ENCODE data around the gene MORN3.
"Not testable (repeated sequence)": the region's sequence is repeated elsewhere in the genome, so short reads cannot be mapped to it uniquely, and the experiment has no call there.

The MORN3 gene

DNA sequence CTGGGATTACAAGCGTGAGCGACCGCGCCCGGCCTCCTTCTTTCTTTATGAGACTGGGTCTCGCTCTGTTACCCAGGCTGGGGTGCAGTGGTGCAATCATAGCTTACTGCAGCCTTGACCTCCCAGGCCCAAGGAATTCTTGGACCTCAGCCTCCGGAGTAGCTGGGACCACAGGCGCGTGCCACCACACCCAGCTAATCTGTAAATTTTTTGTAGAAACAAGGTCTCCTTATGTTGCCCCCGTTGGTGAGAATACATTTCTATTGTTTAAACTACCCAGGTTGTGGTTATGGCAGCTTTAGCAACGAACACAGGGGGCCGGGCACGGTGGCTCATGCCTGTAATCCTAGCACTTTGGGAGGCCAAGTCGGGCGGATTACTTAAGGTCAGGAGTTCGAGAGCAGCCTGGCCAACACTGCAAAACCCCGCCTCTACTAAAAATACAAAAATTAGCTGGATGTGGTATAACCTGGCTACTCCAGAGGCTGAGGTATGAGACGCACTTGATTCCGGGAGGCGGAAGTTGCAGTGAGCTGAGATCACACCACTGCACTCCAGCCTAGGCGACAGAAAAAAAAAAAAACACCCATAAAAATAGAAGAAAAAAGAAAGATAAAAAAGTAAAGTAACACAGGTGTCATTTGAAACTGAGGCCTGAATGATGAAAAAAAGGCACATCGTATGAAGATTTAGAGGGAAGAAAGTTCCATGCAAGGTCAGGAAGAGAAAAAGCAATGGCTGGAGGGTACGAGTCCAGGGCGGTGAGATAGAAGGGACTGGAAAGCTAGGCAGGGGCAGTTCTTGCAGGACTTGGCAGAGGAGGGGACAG lies 42.1 kb upstream of the MORN3 start:
- ATAC-seq = no peak
- TF ChIP-seq ISL1 (CRISPR knock-in tag; IDR thresholded peaks at IDR 0.05) = no peak
- TF ChIP-seq, protein P1, sequence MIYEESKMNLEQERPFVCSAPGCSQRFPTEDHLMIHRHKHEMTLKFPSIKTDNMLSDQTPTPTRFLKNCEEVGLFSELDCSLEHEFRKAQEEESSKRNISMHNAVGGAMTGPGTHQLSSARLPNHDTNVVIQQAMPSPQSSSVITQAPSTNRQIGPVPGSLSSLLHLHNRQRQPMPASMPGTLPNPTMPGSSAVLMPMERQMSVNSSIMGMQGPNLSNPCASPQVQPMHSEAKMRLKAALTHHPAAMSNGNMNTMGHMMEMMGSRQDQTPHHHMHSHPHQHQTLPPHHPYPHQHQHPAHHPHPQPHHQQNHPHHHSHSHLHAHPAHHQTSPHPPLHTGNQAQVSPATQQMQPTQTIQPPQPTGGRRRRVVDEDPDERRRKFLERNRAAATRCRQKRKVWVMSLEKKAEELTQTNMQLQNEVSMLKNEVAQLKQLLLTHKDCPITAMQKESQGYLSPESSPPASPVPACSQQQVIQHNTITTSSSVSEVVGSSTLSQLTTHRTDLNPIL (CRISPR knock-in tag; IDR thresholded peaks at IDR 0.05; ENCODE audit: low read depth) = no peak
- TF ChIP-seq GLIS3 (CRISPR knock-in tag; IDR thresholded peaks at IDR 0.05) = no peak
- TF ChIP-seq ZFP30 (CRISPR knock-in tag; IDR thresholded peaks at IDR 0.05) = no peak
- TF ChIP-seq TOX (CRISPR knock-in tag; IDR thresholded peaks at IDR 0.05; ENCODE audit: borderline replicate concordance) = no peak
- TF ChIP-seq PPARA (CRISPR knock-in tag; IDR thresholded peaks at IDR 0.05; ENCODE audit: borderline replicate concordance) = no peak
- TF ChIP-seq ZC3H10 (CRISPR knock-in tag; IDR thresholded peaks at IDR 0.05) = no peak

DNA sequence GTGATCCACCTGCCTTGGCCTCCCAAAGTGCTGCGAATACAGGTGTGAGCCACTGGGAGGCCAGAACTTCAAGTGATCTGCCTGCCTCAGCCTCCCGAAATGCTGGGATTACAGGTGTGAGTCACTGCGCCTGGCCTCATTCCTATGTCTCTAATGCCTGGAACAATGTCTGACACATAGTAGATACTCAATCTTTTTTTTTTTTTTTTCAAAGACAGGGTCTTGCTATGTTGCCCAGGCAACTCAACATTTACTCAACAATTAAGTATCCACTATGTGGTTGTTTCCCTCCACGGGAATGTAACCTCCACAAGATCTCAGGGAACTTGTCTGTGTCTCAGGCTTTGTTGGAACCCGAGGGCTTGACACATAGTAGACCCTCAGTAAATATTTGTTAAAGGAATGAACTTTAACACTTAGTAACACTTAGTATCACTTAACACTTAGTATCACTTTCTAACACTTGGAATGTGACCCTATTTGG lies 40.1 kb upstream of the MORN3 start:
- no peak for TF ChIP-seq RARB (CRISPR knock-in tag; IDR thresholded peaks at IDR 0.05)
- no peak for TF ChIP-seq ISL1 (CRISPR knock-in tag; IDR thresholded peaks at IDR 0.05)
- TF ChIP-seq ZFP30 (CRISPR knock-in tag; IDR thresholded peaks at IDR 0.05) = no peak
- TF ChIP-seq ZNF70 (CRISPR knock-in tag; IDR thresholded peaks at IDR 0.05) = no peak
- no peak for ATAC-seq

DNA sequence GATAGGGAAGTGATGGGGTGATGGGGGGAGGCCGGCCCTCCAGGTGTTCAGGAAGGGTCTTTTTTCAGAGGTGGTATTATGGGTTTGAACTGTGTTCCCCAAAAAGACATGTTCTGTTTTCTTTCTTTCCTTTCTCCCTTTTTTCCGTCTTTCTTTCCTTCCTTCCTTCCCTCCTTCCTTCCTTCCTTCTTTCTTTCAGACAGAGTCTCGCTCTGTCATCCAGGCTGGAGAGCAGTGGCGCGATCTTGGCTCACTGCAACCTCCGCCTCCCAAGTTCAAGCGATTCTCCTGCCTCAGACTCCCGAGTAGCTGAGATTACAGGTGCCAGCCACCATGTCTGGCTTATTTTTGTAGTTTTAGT lies 39.6 kb upstream of the MORN3 start:
- ATAC-seq = not testable (repeated sequence)

DNA sequence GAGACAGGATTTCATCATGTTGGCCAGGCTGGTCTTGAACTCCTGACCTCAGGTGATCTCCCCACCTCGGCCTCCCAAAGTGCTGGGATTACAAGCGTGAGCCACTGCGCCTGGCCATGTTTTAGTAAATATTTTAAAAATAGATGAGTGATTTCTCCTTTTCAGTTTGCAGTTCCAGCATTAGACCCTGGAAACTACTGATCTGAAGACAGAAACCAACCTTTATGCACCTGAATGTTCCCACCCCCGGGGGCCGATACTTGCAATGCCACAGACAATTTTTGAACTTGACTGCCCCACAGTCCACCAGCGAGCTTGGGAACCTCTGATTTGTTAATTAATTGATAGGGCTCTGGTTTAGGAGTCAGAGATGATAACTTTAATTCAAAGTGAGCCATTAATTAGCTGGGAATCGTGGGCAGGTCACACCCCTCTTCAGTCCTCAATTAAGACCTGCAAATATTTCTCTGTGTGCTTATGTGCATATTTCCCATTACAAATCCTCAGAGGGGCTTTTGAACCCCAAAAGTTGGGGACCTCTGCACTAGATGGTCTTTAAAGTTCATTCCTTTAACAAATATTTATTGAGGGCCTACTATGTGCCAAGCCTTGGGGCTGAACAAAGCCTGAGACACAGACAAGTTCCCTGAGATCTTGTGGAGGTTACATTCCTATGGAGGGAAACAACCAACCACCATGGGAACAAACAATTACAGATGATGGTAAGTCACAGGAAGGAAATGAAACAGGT lies 39.0 kb upstream of the MORN3 start:
- TF ChIP-seq, protein P2, sequence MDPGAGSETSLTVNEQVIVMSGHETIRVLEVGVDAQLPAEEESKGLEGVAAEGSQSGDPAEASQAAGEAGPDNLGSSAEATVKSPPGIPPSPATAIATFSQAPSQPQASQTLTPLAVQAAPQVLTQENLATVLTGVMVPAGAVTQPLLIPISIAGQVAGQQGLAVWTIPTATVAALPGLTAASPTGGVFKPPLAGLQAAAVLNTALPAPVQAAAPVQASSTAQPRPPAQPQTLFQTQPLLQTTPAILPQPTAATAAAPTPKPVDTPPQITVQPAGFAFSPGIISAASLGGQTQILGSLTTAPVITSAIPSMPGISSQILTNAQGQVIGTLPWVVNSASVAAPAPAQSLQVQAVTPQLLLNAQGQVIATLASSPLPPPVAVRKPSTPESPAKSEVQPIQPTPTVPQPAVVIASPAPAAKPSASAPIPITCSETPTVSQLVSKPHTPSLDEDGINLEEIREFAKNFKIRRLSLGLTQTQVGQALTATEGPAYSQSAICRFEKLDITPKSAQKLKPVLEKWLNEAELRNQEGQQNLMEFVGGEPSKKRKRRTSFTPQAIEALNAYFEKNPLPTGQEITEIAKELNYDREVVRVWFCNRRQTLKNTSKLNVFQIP (CRISPR knock-in tag; IDR thresholded peaks at IDR 0.05; ENCODE audit: borderline replicate concordance, low read depth) = no peak
- TF ChIP-seq TOX (CRISPR knock-in tag; IDR thresholded peaks at IDR 0.05; ENCODE audit: borderline replicate concordance) = no peak
- TF ChIP-seq ZNF565 (CRISPR knock-in tag; conservative IDR thresholded peaks at IDR 0.05; ENCODE audit: low read depth) = no peak
- TF ChIP-seq, protein P3, sequence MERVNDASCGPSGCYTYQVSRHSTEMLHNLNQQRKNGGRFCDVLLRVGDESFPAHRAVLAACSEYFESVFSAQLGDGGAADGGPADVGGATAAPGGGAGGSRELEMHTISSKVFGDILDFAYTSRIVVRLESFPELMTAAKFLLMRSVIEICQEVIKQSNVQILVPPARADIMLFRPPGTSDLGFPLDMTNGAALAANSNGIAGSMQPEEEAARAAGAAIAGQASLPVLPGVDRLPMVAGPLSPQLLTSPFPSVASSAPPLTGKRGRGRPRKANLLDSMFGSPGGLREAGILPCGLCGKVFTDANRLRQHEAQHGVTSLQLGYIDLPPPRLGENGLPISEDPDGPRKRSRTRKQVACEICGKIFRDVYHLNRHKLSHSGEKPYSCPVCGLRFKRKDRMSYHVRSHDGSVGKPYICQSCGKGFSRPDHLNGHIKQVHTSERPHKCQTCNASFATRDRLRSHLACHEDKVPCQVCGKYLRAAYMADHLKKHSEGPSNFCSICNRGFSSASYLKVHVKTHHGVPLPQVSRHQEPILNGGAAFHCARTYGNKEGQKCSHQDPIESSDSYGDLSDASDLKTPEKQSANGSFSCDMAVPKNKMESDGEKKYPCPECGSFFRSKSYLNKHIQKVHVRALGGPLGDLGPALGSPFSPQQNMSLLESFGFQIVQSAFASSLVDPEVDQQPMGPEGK (CRISPR knock-in tag; IDR thresholded peaks at IDR 0.05; ENCODE audit: borderline replicate concordance) = no peak
- TF ChIP-seq ZFP30 (CRISPR knock-in tag; IDR thresholded peaks at IDR 0.05) = no peak
- TF ChIP-seq, protein P4, sequence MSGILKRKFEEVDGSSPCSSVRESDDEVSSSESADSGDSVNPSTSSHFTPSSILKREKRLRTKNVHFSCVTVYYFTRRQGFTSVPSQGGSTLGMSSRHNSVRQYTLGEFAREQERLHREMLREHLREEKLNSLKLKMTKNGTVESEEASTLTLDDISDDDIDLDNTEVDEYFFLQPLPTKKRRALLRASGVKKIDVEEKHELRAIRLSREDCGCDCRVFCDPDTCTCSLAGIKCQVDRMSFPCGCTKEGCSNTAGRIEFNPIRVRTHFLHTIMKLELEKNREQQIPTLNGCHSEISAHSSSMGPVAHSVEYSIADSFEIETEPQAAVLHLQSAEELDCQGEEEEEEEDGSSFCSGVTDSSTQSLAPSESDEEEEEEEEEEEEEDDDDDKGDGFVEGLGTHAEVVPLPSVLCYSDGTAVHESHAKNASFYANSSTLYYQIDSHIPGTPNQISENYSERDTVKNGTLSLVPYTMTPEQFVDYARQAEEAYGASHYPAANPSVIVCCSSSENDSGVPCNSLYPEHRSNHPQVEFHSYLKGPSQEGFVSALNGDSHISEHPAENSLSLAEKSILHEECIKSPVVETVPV (CRISPR knock-in tag; IDR thresholded peaks at IDR 0.05) = no peak
- TF ChIP-seq ZC3H10 (CRISPR knock-in tag; IDR thresholded peaks at IDR 0.05) = no peak
- no peak for TF ChIP-seq CSDC2 (CRISPR knock-in tag; IDR thresholded peaks at IDR 0.05)
- no peak for TF ChIP-seq TCF4 (CRISPR knock-in tag; IDR thresholded peaks at IDR 0.05; ENCODE audit: borderline replicate concordance)
- no peak for TF ChIP-seq RARB (CRISPR knock-in tag; IDR thresholded peaks at IDR 0.05)
- no peak for TF ChIP-seq BACH2 (CRISPR knock-in tag; IDR thresholded peaks at IDR 0.05; ENCODE audit: borderline replicate concordance)
- no peak for TF ChIP-seq ZNF70 (CRISPR knock-in tag; IDR thresholded peaks at IDR 0.05)
- no peak for TF ChIP-seq GLIS3 (CRISPR knock-in tag; IDR thresholded peaks at IDR 0.05)
- TF ChIP-seq, protein P1 (CRISPR knock-in tag; IDR thresholded peaks at IDR 0.05; ENCODE audit: low read depth) = no peak
- no peak for TF ChIP-seq ESRRG (CRISPR knock-in tag; IDR thresholded peaks at IDR 0.05)
- TF ChIP-seq SNAI2 (CRISPR knock-in tag; IDR thresholded peaks at IDR 0.05) = no peak
- TF ChIP-seq, protein P5, sequence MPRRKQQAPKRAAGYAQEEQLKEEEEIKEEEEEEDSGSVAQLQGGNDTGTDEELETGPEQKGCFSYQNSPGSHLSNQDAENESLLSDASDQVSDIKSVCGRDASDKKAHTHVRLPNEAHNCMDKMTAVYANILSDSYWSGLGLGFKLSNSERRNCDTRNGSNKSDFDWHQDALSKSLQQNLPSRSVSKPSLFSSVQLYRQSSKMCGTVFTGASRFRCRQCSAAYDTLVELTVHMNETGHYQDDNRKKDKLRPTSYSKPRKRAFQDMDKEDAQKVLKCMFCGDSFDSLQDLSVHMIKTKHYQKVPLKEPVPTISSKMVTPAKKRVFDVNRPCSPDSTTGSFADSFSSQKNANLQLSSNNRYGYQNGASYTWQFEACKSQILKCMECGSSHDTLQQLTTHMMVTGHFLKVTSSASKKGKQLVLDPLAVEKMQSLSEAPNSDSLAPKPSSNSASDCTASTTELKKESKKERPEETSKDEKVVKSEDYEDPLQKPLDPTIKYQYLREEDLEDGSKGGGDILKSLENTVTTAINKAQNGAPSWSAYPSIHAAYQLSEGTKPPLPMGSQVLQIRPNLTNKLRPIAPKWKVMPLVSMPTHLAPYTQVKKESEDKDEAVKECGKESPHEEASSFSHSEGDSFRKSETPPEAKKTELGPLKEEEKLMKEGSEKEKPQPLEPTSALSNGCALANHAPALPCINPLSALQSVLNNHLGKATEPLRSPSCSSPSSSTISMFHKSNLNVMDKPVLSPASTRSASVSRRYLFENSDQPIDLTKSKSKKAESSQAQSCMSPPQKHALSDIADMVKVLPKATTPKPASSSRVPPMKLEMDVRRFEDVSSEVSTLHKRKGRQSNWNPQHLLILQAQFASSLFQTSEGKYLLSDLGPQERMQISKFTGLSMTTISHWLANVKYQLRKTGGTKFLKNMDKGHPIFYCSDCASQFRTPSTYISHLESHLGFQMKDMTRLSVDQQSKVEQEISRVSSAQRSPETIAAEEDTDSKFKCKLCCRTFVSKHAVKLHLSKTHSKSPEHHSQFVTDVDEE (CRISPR knock-in tag; IDR thresholded peaks at IDR 0.05) = no peak
- no peak for ATAC-seq
